ENCODE results near the gene FRY.

DNA sequence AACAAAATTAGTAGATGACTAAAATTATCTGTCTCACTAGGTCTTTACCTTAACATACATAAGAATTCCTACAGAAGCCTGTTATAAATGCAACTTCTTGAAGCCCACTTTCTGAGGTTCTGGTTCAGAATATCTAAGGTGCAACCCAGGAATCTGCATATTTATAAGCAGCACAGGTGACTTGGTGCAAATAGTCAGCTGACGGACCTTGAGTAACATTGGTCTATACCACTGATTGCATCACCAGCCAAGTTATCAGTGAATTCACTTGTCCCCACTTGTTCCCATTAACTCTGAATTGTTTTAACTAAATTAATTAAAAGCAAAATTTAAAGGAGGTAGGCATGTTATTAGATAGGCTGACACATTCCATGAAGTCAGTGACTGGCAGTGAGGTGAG lies 109.9 kb downstream of the FRY start:
- TF ChIP-seq SP1 (IDR thresholded peaks at IDR 0.05) (no peak), TARDBP (IDR thresholded peaks at IDR 0.05) (no peak), ELF4 (IDR thresholded peaks at IDR 0.05) (no peak), HDGF (IDR thresholded peaks at IDR 0.05; ENCODE audit: borderline replicate concordance) (no peak), BHLHE40 (IDR thresholded peaks at IDR 0.05; ENCODE audit: borderline replicate concordance) (no peak), NFRKB (IDR thresholded peaks at IDR 0.05) (no peak), FOXM1 (IDR thresholded peaks at IDR 0.05; ENCODE audit: borderline replicate concordance) (no peak), LEF1 (IDR thresholded peaks at IDR 0.05; ENCODE audit: borderline replicate concordance) (no peak), FOXA1 (IDR thresholded peaks at IDR 0.05) (no peak), SUZ12 (IDR thresholded peaks at IDR 0.05) (no peak), FOXK2 (IDR thresholded peaks at IDR 0.05) (no peak)
- TF ChIP-seq, protein P1, sequence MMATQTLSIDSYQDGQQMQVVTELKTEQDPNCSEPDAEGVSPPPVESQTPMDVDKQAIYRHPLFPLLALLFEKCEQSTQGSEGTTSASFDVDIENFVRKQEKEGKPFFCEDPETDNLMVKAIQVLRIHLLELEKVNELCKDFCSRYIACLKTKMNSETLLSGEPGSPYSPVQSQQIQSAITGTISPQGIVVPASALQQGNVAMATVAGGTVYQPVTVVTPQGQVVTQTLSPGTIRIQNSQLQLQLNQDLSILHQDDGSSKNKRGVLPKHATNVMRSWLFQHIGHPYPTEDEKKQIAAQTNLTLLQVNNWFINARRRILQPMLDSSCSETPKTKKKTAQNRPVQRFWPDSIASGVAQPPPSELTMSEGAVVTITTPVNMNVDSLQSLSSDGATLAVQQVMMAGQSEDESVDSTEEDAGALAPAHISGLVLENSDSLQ (IDR thresholded peaks at IDR 0.05), result no peak
